A172 (cell line): Measurements from ENCODE around the gene SPI1. TPM values are rescaled to one million over a fixed set of nuclear protein-coding genes. Genes with fewer than 3 reads are reported as not detected.

ENCODE experiments used
- DNase-seq: peaks from one replicate; pipeline ENCODE4 v3.0.0-alpha.2; 2015; ENCODE audit warnings: low spot score
- total RNA-seq: library from RNA; depleted of rRNA; stranded (reverse); fragments of >200 nt; shearing (Covaris generic); gene quantifications from 2 replicates; pipeline ENCODE4 v1.2.3, GENCODE V29; 2014

The SPI1 gene
- total RNA-seq, 1 experiment from 2014 or later = not detected

DNA sequence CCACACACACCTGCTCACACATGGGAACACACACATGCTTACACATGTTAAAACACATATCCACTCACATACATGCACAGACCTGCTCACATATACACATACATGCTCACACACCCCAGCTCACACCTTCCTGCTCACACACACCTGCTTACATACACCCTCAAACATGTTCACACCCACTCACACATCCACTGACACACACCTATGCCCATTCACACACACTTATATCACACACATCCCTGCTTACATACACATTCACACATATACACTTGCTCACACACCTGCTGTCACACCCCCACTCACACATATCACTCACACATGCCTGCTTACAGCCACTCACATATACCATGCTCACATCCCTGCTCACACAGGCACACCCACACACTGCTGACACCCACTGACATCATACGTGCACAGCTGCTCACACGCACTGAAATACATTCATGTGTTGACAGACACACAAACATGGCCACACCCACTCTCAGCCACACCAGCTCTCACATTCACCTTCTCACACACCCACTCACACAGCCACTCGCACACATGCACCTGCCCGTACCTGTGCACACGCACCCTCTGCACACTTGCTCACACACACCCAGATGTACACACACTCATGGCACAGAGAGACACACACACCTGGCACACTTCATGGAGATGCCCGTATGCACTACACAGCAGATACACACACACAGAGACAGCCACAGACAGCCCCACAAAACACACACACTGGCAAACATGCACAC lies 20.2 kb downstream of the SPI1 start:
- DNase-seq = no peak

DNA sequence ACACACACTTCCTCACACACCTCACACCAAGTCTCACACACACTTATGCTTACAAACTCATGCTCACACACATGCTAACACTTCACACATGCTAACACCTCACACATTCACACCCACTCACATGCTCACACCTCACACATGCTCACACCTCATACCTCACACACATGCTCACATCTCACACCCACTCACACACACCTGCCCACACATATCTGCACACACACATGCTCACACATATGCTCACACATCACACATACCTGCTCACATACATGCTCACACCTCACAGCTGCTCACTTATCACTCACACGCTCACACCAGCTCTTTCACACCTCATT lies 21.4 kb downstream of the SPI1 start:
- DNase-seq = no peak

DNA sequence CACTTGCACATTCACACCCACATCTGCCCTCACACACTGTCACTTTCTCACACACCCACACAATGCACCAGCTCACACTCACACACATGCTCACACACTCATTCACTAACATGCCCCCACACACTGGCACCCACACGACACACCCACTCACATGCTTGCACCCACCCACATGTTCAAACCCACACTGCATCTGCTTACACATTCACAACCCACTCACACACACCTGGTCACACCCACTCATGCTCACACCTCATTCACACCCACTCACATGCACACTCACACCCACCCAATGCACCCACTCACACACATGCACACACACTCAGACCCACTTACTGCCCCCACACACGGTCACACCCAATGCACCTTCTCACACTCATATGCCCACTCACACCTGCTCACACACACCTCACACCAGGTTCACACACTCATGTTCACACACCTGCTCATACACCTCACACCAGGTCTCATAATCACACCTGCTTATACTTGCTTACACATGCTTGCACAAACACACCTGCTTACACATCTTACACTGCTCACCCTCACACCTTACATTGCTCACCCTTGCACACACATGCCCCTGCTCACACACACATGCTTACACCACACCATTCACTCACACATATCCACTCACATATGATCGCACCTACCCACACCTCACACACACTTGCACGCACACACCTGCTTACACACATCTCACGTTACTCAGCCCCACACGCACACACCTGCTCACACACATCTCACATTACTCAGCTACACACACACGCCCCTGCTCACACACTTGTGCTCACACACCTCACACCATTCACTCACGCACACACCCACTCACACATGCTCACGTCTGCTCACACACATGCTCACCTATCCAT lies 22.0 kb downstream of the SPI1 start:
- no peak for DNase-seq

GRCh38 chr11:47355283-47356128 lies 22.8 kb downstream of the SPI1 start:
- peak; percentile 94 for DNase-seq

- DNase-seq = no peak
Measured at GRCh38 chr11:47354913-47355282, 23.4 kb downstream of the SPI1 start.

DNA sequence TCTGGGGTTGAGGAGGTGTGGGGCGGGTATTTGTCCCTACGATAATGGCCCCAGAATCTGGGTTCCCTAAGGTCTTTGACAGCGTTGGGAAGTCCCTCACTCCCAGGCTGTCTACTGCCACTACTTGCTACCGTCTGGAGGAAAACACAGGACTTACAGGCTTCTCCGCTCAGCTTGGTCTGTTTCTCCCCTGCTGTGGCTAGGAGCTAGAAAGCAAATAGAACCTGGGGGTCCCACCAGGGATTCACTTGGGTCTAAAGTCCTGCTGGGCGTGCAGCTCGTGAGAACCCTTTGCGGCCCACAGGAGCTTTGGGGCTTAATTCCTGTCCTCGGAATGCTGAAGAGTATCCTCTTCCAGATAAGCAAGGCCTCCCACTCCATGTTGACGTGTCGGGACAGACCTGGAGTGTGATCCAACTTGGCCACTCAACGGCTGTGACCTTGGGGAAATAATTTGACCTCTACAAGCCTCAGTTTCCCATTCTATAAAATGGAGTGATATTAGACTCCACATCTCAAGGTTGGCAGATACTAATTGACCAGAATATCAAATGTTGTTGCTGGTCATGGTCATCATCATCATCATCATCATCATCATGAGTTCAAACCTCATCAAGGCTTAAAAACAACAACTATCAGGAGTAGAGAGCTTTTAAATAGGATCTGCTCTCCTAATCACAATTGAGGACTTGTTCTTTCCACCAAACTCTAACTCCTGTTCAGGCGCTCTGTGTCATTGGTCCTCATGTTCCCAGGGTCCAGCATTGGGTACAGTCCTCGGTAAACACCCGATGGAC lies 24.2 kb downstream of the SPI1 start:
- no peak for DNase-seq

DNA sequence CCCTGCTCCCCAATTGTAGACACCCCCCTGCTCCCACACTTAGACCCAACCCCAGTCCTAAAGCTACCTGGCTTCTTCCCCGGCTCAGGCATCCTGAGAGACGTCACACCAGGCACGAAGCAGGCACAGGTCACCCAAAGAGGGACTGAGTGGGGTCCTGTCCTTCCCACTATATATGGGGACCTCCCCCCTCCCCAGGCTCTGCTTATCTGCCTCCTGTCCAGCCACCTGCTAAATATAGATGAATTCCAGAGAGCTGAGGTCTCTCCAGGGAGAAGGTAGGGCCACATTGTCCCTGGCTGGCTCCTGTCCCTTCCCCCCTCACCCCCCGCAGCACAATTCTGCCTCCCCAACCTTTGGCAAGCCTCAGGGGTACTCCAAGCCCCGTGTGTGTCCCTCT lies 25.8 kb downstream of the SPI1 start, which contains the start of gene MYBPC3:
Gene MYBPC3, minus strand, starts transcription at position 147 of the 400 bp plus-strand sequence. Its CDS starts 55 bp downstream, at position 92.
- no peak for DNase-seq

DNA sequence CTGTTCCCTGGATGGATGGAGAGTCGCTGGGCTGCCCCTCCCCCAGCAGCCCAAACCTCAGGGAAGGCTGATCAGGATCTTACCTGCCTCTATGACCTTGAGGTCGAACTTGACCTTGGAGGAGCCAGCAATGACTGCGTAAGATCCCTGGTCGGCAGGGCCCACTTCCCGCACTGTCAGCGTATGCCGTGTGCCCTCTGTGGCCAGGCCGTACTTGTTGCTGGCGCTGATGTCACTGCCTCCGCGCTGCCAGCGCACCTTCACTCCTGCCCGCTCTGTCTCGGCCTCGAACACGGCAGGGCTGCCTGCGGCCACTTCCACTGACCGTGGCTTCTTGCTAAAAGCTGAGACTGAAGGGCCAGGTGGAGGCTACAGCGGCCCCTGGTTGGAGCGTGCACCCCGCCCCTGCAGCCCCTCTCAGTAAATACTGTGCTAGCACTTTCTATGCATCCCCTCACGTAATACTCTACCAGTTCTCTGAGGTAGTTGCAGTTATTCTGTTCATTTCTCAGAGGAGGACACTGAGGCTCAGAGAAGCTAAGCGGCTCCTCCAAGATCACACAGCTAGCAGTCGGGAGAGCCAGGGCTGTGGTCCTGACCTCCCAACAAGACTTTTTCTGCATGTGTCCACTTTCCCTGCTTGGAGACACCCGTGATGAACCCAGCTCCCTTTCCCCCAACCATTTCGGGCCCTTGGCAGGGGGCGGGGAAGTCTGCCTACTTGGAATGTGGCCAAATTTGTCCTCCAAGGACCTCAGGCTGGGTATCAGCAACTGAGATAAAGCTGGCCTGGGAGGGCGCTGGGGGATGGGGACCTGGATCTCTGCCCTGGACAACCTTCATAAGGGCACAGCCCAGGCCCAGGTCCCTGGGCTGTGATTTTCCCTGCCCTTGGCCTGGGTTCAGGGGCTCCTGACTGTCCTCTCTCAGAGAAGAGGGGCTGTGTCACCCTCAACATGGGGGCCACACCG lies 26.9 kb downstream of the SPI1 start:
- DNase-seq = no peak

- no peak for DNase-seq
Measured at GRCh38 chr11:47350315-47350714, 28.0 kb downstream of the SPI1 start.

DNA sequence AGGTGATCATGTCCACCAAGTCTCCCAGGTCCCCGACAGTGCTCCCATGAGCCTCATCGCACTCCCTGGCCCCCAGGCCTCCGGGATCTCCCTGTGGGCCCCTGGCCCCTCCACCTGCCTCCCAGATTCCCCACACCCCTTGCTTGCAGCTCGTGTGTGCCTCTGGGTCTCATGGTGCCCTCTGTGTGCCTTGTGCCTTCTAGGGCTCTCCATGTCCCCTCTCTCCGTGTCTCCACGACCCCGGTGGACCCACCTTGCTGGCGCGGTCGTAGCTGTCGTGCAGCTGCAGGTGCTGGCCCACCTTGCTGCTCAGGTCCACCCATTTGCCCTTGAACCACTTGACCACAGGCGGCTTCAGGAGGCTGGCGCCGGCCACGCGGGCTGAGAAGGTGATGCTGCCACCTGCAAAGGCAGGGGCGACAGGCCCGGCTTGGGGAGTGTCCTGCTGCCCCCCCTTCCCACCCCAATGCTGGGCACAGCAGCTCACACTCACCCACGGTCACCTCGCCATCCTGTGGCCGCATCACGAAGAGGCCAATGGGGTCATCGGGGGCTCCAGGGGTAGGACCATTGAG lies 28.7 kb downstream of the SPI1 start:
- no peak for DNase-seq

- peak; percentile 24 for DNase-seq
Measured at GRCh38 chr11:47348859-47349258, 29.5 kb downstream of the SPI1 start.

DNA sequence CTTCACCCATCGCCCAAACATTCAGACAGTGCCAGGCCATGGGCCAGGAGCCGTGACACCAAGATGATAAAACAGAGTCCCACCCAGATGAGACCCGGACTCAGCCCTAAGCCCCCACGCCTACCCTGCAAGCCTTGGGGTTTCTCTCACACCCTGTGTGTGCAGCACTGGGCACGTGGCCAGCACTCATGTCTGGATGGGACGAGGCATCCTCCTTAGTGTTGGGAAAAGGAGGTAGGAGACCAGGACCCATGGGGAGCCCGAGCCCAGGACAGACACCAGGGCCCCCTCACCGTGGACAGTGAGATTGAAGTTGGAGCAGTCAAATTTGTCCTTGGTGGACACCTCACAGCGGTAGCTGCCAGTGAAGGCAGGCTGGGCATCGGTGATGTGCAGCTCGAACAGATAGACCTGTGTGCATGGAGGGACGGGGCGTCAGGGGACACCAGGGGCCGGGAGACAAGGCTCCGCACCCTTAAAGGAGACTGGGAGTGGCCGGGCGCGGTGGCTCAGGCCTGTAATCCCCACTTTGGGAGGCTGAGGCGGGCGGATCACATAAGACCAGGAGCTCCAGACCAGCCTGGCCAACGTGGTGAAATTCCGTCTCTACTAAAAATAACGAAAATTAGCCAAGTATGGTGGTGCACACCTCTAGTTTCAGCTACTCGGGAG lies 30.1 kb downstream of the SPI1 start:
- DNase-seq = no peak

GRCh38 chr11:47347137-47347536 lies 31.2 kb downstream of the SPI1 start:
- DNase-seq = no peak

GRCh38 chr11:47345890-47346563 lies 32.3 kb downstream of the SPI1 start:
- DNase-seq = no peak

GRCh38 chr11:47342854-47343253 lies 35.5 kb downstream of the SPI1 start:
- DNase-seq = no peak

- no peak for DNase-seq
Measured at GRCh38 chr11:47342036-47342803, 36.1 kb downstream of the SPI1 start.

- no peak for DNase-seq
Measured at GRCh38 chr11:47340980-47341775, 37.2 kb downstream of the SPI1 start.
